GM12878 (cell line): ENCODE results near the gene INIP. TPM values are rescaled to one million over a fixed set of nuclear protein-coding genes. Genes with fewer than 3 reads are reported as not detected.

ENCODE experiments used
- ATAC-seq: fragments of 200-7000 bp; cut with Tn5 transposase; 3 replicates; pipeline ENCODE4 v1.9.1; 2020; ENCODE audit warnings: mild to moderate bottlenecking, moderate library complexity
- BruUV-seq: library from RNA; stranded (reverse); fragments of 400-500 nt; replicated peaks from 2 replicates; lab custom pipeline; 2021; lab: Mats Ljungman, UMichigan
- CTCF ChIA-PET: fragments of 300-600 bp; sonication (Branson Sonifier 250); formaldehyde crosslinking; extraction: SDS; loops from one replicate; lab custom pipeline; 2021; ENCODE audit warnings: inconsistent platforms; lab: Yijun Ruan, JAX
- POLR2A ChIA-PET: fragments of 350-600 bp; formaldehyde crosslinking; extraction: SDS; loops from one replicate; lab custom pipeline; 2021; ENCODE audit warnings: inconsistent platforms; lab: Charles Lee
- RAD21 ChIA-PET: fragments of 300-600 bp; sonication (Branson Sonifier 250); formaldehyde crosslinking; loops from one replicate; lab custom pipeline; 2023; ENCODE audit warnings: antibody characterized with exemption; ENCODE audit not compliant: unreplicated experiment; lab: Charles Lee
- SMC1A ChIA-PET: fragments of 300-600 bp; sonication (Branson Sonifier 250); formaldehyde crosslinking; loops from one replicate; lab custom pipeline; 2023; ENCODE audit not compliant: unreplicated experiment, uncharacterized antibody; lab: Charles Lee
- DNase-seq: peaks from one replicate; pipeline ENCODE4 v3.0.0-alpha.2; 2011; ENCODE audit warnings: low read depth, low spot score
- FAIRE-seq: peaks from 3 replicates; lab custom pipeline; 2011; peaks lifted over from hg19 to GRCh38; lab: Jason Lieb, UNC
- H2AFZ ChIP-seq: 2 replicates; pipeline ENCODE4 v1.6.0; 2011; ENCODE audit warnings: low read depth, low read length, control low read depth; ENCODE audit not compliant: control insufficient read depth
- H3K27ac ChIP-seq: 2 replicates; pipeline ENCODE4 v1.5.1; 2011; ENCODE audit warnings: control low read depth; ENCODE audit not compliant: control insufficient read depth, insufficient read depth
- H3K27me3 ChIP-seq, 2 experiments: replicated peaks in 1 of 2; 2 replicates each; pipeline versions ENCODE4 v1.6.0 to v1.6.1; 2011; ENCODE audit warnings: low read length in 1 of 2; ENCODE audit not compliant: control insufficient read depth in 2 of 2, insufficient read depth in 2 of 2
- H3K36me3 ChIP-seq, 2 experiments: 2 replicates each; pipeline ENCODE4 v1.5.1; 2011; ENCODE audit warnings: low read length in 1 of 2; ENCODE audit not compliant: control insufficient read depth in 2 of 2, insufficient read depth in 2 of 2
- H3K4me1 ChIP-seq: 2 replicates; pipeline ENCODE4 v1.6.1; 2011; ENCODE audit warnings: mild to moderate bottlenecking, low read length, moderate library complexity, mixed read lengths; ENCODE audit not compliant: control insufficient read depth, insufficient read depth
- H3K4me2 ChIP-seq: 2 replicates; pipeline ENCODE4 v1.6.0; 2011; ENCODE audit warnings: control low read depth; ENCODE audit not compliant: control insufficient read depth, insufficient read depth
- H3K4me3 ChIP-seq: fragments of 200-600 bp; sonication (generic); 2 replicates; pipeline ENCODE4 v1.5.1; 2016
- H3K79me2 ChIP-seq: 2 replicates; pipeline ENCODE4 v1.6.0; 2011; ENCODE audit warnings: low read length; ENCODE audit not compliant: control insufficient read depth, insufficient read depth
- H3K9ac ChIP-seq: 2 replicates; pipeline ENCODE4 v1.8.0; 2011; ENCODE audit warnings: low read length, control low read depth, mixed read lengths; ENCODE audit not compliant: control insufficient read depth, insufficient read depth
- H3K9me3 ChIP-seq: replicated peaks from 3 replicates; pipeline ENCODE4 v1.5.1; 2011; ENCODE audit warnings: mild to moderate bottlenecking, low read length; ENCODE audit not compliant: control insufficient read depth, insufficient read depth
- H4K20me1 ChIP-seq: 2 replicates; pipeline ENCODE4 v1.6.0; 2011; ENCODE audit not compliant: control insufficient read depth, insufficient read depth
- BCLAF1 ChIP-seq: fragments of 450-650 bp; IDR thresholded peaks from 2 replicates; pipeline ENCODE4 v1.6.1; 2017; ENCODE audit warnings: antibody characterized with exemption, mild to moderate bottlenecking, moderate library complexity
- CTCF ChIP-seq, 3 experiments: IDR thresholded peaks in 2 of 3; conservative IDR thresholded peaks in 1 of 3; 2 replicates each; pipeline ENCODE4 v1.5.1; 2011; ENCODE audit warnings: low read depth in 3 of 3, low read length in 3 of 3, mild to moderate bottlenecking in 3 of 3, control low read depth in 2 of 3, moderate library complexity in 2 of 3, inconsistent platforms in 1 of 3, mixed read lengths in 1 of 3; ENCODE audit not compliant: control insufficient read depth in 2 of 3, insufficient read depth in 1 of 3; ENCODE audit errors: extremely low read depth in 1 of 3
- PAX8 ChIP-seq: fragments of 450-650 bp; IDR thresholded peaks from 2 replicates; pipeline ENCODE4 v1.6.1; 2017; ENCODE audit warnings: mild to moderate bottlenecking, moderate library complexity
- POLR2AphosphoS5 ChIP-seq: IDR thresholded peaks from 2 replicates; pipeline ENCODE4 v1.6.1; 2011; ENCODE audit warnings: mild to moderate bottlenecking, low read length, inconsistent platforms
- SP1 ChIP-seq: IDR thresholded peaks from one replicate; pipeline ENCODE4 v1.6.1; 2011; ENCODE audit warnings: low read depth, low read length
- STAT3 ChIP-seq: IDR thresholded peaks from 2 replicates; pipeline ENCODE4 v1.6.1; 2011; ENCODE audit warnings: low read depth, low read length, improper control_type of control experiment
- YY1 ChIP-seq: IDR thresholded peaks from 2 replicates; pipeline ENCODE4 v1.6.1; 2011; ENCODE audit warnings: low read depth, mild to moderate bottlenecking, low read length
- WGBS: methylation state at CpG from one replicate; pipeline ENCODE4 v1.1.6; 2016; ENCODE audit warnings: low lambda C conversion rate; ENCODE audit not compliant: insufficient replicate concordance, insufficient coverage; ENCODE audit errors: missing lambda C conversion rate; 5-methylcytosine and 5-hydroxymethylcytosine counted together
- in situ Hi-C: fragments of 300-500 bp; cut with MboI; formaldehyde crosslinking; loops from 9 replicates; pipeline ENCODE4 v1.14.3; 2018; ENCODE audit warnings: mixed read lengths
- intact Hi-C: fragments of 100-400 bp; cut with micrococcal nuclease; formaldehyde crosslinking; loops from one replicate; pipeline ENCODE4 v1.14.2; 2022; ENCODE audit not compliant: unreplicated experiment
- polyA plus RNA-seq, 11 experiments: library from polyadenylated mRNA; depleted of rRNA in 4 of 11; unstranded in 6 of 11; stranded (reverse) in 5 of 11; fragments of >200 nt; fragmentation: Nextera tagmentation in 4 of 11; fragmentation: Illumina TruSeq in 1 of 11; extraction: Ambion mirVana in 4 of 11; extraction: Trizol in 1 of 11; gene quantifications; 1 replicate in 1 of 11; 2 replicates in 10 of 11; pipeline versions ENCODE4 v1.2.1 to v1.2.3, GENCODE V29; 2011 to 2016; ENCODE audit warnings: inconsistent platforms in 2 of 11, missing spikeins in 2 of 11, low read depth in 1 of 11
- total RNA-seq, 4 experiments: library from RNA; depleted of rRNA in 3 of 4; stranded (reverse); fragments of >200 nt in 3 of 4; fragmentation: Illumina TruSeq in 1 of 4; extraction: Trizol in 1 of 4; gene quantifications; 2 replicates each; pipeline versions ENCODE4 v1.2.1 to v1.2.3, GENCODE V29; 2013 to 2021

The INIP gene
- total and polyA plus RNA-seq, 10 of the 15 experiments (the other 5 are each of a cell fraction or from before 2014, with no cell fraction given): 18.9 to 66.5 (median 37.7) TPM

GRCh38 chr9:112664531-112664930, 53.4 kb downstream of the INIP start:
- intact Hi-C loops: no loop called here
- Histone ChIP-seq H3K9me3 (no peaks in the 10 kb centered on the region), H3K36me3 (no peaks in the 10 kb centered on the region), H3K4me2 (no peak overlapping the region), H3K27ac (no peak overlapping the region), H4K20me1 (no peaks in the 10 kb centered on the region), H3K79me2 (no peaks in the 10 kb centered on the region), H3K4me3 (no peak overlapping the region), H3K4me1 (no peaks in the 10 kb centered on the region), H3K27me3 (no peaks in the 10 kb centered on the region), H3K9ac (no peak overlapping the region), H2AFZ (no peak overlapping the region)
- DNase-seq (no peak), FAIRE-seq (no peak), ATAC-seq (no peak)
- RAD21 ChIA-PET: no interaction called here
- BruUV-seq: no TSS peak
- no peak for TF ChIP-seq YY1
- no peak for TF ChIP-seq BCLAF1
- TF ChIP-seq PAX8: no peak
- TF ChIP-seq STAT3: no peak
- no peak for TF ChIP-seq SP1
- TF ChIP-seq CTCF (IDR thresholded peaks at IDR 0.05 in 2 of 3, conservative IDR thresholded peaks at IDR 0.05 in 1 of 3; ENCODE audit: control insufficient read depth in 2 of 3, extremely low read depth in 1 of 3, insufficient read depth in 1 of 3, low read depth in 3 of 3, low read length in 3 of 3): no peak
- no peak for TF ChIP-seq POLR2AphosphoS5
- in situ Hi-C loops: no loop called here
- WGBS: 52% methylated on average over 3 of the region's 3 CpGs
- CTCF ChIA-PET: interaction anchor here (0.6 to 3.2 kb wide), 3 partner anchors 58 to 904 kb away, joined by 3 to 14 read pairs (median 4); no protein-coding TSS in a partner anchor
- POLR2A ChIA-PET: no interaction called here
- SMC1A ChIA-PET: interaction anchor here (1.2 kb wide), 3 partner anchors 8 to 78 kb away, joined by 3 read pairs; no protein-coding TSS in a partner anchor
